HG02571 (cell line): ENCODE results near the gene CDH4.

ENCODE experiments used
- ATAC-seq: cut with Tn5 transposase; IDR thresholded peaks from one replicate; pipeline ENCODE4 v1.9.1; 2021; ENCODE audit warnings: mild to moderate bottlenecking, moderate library complexity; ENCODE audit not compliant: unreplicated experiment

Gene CDH4

GRCh38 chr20:61789329-61789728, 537.3 kb downstream of the CDH4 start:
- ATAC-seq, result no peak

- no peak for ATAC-seq
These were observed 538.2 kb downstream of the CDH4 start for GRCh38 chr20:61790116-61790827.

GRCh38 chr20:61791995-61792394, 539.9 kb downstream of the CDH4 start:
- ATAC-seq, result no peak

GRCh38 chr20:61795669-61796630, 543.9 kb downstream of the CDH4 start:
- no peak for ATAC-seq

GRCh38 chr20:61796738-61797137, 544.7 kb downstream of the CDH4 start:
- ATAC-seq, result no peak

GRCh38 chr20:61797200-61797599, 545.1 kb downstream of the CDH4 start:
- ATAC-seq, result no peak

GRCh38 chr20:61797971-61798411, 545.9 kb downstream of the CDH4 start:
- ATAC-seq, result no peak

- no peak for ATAC-seq
These were observed 546.6 kb downstream of the CDH4 start for GRCh38 chr20:61798632-61799031.

GRCh38 chr20:61799394-61799923, 547.4 kb downstream of the CDH4 start:
- ATAC-seq, result no peak

- ATAC-seq, result no peak
These were observed 547.9 kb downstream of the CDH4 start for GRCh38 chr20:61799928-61800327.

GRCh38 chr20:61800359-61801064, 548.5 kb downstream of the CDH4 start:
- ATAC-seq, result no peak

- ATAC-seq, result no peak
These were observed 549.0 kb downstream of the CDH4 start for GRCh38 chr20:61801065-61801360.

- no peak for ATAC-seq
These were observed 549.4 kb downstream of the CDH4 start for GRCh38 chr20:61801428-61801827.

- ATAC-seq, result no peak
These were observed 549.9 kb downstream of the CDH4 start for GRCh38 chr20:61801857-61802442.

GRCh38 chr20:61802721-61803311, 550.8 kb downstream of the CDH4 start:
- ATAC-seq, result no peak

- ATAC-seq, result no peak
These were observed 551.4 kb downstream of the CDH4 start for GRCh38 chr20:61803416-61803914.

GRCh38 chr20:61803915-61804751, 552.1 kb downstream of the CDH4 start:
- ATAC-seq, result no peak

- no peak for ATAC-seq
These were observed 552.8 kb downstream of the CDH4 start for GRCh38 chr20:61804752-61805295.

GRCh38 chr20:61805365-61805764, 553.3 kb downstream of the CDH4 start:
- ATAC-seq, result no peak
